ENCODE results near the gene TMEM219. TPM values are rescaled to one million over a fixed set of nuclear protein-coding genes. Genes with fewer than 3 reads are reported as not detected.

Gene TMEM219
- total RNA-seq, 1 donor from 2014 or later, result 151 TPM

- DNase-seq (ENCODE audit: extremely low read depth, low read depth, low spot score), result no peak
These were observed 32.9 kb downstream of the TMEM219 start for GRCh38 chr16:29994600-29995323.

- DNase-seq (ENCODE audit: extremely low read depth, low read depth, low spot score), result no peak
These were observed 33.5 kb downstream of the TMEM219 start, which contains the start of gene HIRIP3 for GRCh38 chr16:29995324-29995910. HIRIP3 (minus strand) TSS chr16:29995617; CDS start chr16:29995605, 12 bp downstream.

GRCh38 chr16:29995911-29996765 is 34.3 kb downstream of the TMEM219 start, which contains the start of gene INO80E:
INO80E (plus strand) TSS chr16:29996241; CDS start chr16:29996311, 70 bp downstream.
- DNase-seq (ENCODE audit: extremely low read depth, low read depth, low spot score), result peak; percentile 57

GRCh38 chr16:29996766-29997250 is 34.9 kb downstream of the TMEM219 start:
- DNase-seq (ENCODE audit: extremely low read depth, low read depth, low spot score), result no peak

GRCh38 chr16:29999605-30000004 is 37.7 kb downstream of the TMEM219 start:
- no peak for DNase-seq (ENCODE audit: extremely low read depth, low read depth, low spot score)

GRCh38 chr16:30000735-30001631 is 39.1 kb downstream of the TMEM219 start:
- DNase-seq (ENCODE audit: extremely low read depth, low read depth, low spot score), result no peak

GRCh38 chr16:30002614-30003346 is 40.9 kb downstream of the TMEM219 start:
- DNase-seq (ENCODE audit: extremely low read depth, low read depth, low spot score), result no peak

GRCh38 chr16:30003670-30004423 is 42.0 kb downstream of the TMEM219 start:
- no peak for DNase-seq (ENCODE audit: extremely low read depth, low read depth, low spot score)

- no peak for DNase-seq (ENCODE audit: extremely low read depth, low read depth, low spot score)
These were observed 42.5 kb downstream of the TMEM219 start for GRCh38 chr16:30004424-30004776.

GRCh38 chr16:30004811-30005242 is 42.9 kb downstream of the TMEM219 start:
- no peak for DNase-seq (ENCODE audit: extremely low read depth, low read depth, low spot score)

GRCh38 chr16:30005341-30006094 is 43.6 kb downstream of the TMEM219 start:
- DNase-seq (ENCODE audit: extremely low read depth, low read depth, low spot score), result no peak

- no peak for DNase-seq (ENCODE audit: extremely low read depth, low read depth, low spot score)
These were observed 44.2 kb downstream of the TMEM219 start for GRCh38 chr16:30006095-30006473.

- no peak for DNase-seq (ENCODE audit: extremely low read depth, low read depth, low spot score)
These were observed 44.9 kb downstream of the TMEM219 start for GRCh38 chr16:30006659-30007377.

- no peak for DNase-seq (ENCODE audit: extremely low read depth, low read depth, low spot score)
These were observed 45.6 kb downstream of the TMEM219 start for GRCh38 chr16:30007378-30007895.

GRCh38 chr16:30009085-30009862 is 47.4 kb downstream of the TMEM219 start:
- DNase-seq (ENCODE audit: extremely low read depth, low read depth, low spot score), result no peak
